Limb (tissue), 2 donors: Measurements from ENCODE around the gene ULK3.

Experiments used
- DNase-seq, 2 donors: peaks; one replicate each; pipeline ENCODE4 v3.0.0-alpha.2; 2016; ENCODE audit errors: extremely low spot score in 2 of 2

Gene ULK3

DNA sequence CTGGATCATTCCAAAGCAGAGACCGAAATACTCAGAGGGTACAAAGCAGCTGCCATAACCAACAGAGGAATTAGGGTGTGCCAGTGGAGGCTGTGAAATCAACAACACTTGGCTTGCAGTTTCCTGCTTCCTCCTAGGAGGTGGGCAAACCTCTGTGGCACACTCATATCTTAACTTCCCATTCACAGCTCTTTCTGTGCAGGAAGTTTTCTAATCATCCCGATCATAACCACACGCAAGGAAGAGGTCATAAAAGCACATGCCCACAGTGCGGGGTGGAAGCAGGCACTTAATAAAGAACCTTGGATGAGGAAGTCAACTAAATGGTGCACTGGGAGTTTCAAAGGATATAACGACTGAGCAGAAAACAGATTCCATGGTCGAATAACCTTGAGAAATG lies 25.1 kb upstream of the ULK3 start:
- DNase-seq: no peak

DNA sequence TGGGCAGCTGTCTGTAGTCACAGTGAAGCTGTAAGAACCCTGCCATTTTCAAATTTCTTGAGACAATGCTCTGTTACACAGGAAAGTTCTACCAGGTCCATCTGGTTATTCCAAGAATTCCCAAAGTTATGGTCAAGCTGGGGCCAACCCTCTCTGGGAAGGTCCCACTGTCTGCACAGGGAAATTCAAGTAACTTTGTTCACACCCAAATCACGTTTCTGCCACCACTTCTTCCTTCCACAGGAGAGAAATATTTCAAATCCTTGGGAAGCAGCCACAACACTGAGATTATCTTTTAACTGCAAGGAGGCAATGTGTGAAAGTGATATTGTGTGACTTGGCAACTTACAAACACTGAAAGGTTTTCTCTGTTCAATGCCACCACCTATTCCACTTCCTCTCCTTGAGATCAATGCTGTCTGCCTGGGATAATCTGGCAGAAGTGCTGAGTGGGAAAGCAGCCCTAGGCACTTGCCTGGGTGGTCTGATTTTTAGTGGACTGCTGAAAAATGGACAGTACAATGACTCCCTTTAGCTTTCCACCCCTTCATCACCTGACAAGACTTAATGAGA lies 24.6 kb upstream of the ULK3 start:
- DNase-seq: no peak

DNA sequence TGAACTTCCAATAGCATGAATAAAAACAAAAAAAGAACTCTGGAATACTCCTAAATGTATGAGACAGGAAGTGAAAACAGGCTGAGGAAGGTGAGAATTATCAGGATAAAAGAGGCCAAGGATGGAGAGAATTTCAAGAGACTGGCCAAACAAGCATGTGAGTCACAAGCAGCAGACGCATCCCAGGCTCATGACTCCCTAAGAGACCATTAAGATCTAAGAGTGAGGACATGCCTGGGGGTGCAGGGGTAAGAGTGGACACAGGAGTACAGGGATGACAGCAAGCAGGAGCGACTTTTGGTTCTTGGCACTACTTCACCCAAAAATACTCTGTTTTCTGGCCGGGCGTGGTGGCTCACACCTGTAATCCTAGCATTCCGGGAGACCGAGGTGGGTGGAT lies 23.1 kb upstream of the ULK3 start:
- DNase-seq: no peak

DNA sequence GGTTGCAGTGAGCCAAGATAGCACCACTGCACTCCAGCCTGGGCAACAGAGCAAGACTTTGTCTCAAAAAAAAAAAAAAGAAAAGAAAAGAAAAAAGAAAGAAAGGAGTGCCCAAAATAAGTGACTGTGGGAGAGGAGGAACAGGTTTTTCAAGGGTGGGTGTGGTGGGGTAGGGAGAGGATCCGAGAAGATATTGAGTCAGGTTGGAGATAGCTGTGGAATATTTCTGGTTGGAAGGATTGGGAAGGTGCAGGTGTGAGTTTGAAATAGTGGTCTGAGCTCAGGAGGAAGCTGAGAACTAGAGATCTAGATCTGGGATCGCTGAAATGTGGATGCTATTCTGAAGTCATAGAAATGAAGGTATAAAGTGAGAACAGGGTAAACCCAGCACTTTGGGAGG lies 22.4 kb upstream of the ULK3 start:
- no peak for DNase-seq

DNA sequence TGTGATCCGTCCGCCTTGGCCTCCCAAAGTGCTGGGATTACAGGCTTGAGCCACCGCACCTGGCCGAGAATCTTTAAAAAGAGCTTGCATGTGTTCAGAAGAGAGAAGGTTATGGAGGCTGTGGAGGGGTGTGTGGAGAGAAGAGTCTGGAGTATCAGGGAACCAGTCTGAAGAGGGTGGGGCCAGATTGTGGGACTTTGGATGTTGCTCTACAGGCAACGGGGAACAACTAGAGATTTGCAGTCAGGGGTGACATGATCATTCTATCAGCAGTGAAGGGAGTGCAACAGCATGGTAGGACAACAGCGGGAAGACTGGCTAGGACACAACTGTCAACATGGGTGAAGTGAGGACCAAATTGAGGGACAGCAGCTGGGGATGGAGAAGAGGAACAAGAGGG lies 21.3 kb upstream of the ULK3 start:
- DNase-seq: no peak

DNA sequence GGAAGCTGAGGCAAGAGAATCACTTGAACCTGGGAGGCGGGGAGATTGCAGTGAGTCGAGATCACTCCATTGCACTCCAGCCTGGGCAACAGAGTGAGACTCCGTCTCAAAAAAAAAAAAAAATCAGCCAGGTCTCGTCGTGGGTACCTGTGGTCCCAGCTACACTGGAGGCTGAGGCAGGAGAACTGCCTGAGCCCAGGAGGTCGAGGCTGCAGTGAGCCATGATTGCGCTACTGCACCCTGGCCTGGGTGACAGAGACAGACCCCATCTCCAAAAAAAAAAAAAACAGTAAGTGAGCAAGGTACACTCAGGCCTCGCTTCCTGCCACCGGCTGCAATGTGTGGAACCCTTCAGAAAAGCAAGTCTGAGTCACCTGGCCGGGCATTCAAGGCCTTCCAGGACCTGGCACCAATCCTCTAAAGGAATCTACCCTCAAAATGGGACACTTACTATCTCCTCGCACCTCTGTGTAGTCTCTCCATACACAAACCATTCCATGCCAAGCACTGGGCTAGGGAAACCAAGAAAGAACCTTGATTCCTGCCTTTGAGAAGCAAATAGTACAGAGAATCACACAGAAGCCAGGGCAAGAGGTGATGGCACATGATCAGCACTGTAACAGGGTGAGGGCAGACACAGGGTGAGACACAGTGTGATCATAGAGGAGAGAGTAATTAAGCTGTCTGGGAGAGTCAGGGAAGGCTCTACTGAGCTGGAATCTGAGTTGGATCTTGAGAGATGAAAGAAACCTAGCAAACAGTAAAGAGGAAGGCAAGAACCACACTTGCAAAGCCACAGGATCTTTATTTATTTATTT lies 20.5 kb upstream of the ULK3 start:
- DNase-seq: no peak

DNA sequence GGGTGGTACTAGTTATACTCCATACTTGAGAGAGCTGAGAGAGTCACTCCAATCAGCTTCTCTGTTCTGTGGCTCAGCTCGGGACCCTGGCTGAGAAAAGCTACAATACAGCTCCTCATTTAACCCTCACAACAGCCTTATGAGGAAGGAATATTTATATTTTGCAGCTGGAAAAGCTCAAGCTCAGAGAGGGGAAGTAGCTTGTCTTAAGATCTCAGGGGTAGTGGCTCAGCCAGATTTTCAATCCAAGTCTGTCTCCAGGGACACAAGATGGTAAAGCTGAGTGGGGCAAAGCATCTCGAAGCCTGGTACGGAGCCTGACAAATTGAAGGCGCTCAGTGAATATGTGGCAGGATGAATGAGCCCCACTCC lies 15.4 kb upstream of the ULK3 start:
- DNase-seq: no peak

DNA sequence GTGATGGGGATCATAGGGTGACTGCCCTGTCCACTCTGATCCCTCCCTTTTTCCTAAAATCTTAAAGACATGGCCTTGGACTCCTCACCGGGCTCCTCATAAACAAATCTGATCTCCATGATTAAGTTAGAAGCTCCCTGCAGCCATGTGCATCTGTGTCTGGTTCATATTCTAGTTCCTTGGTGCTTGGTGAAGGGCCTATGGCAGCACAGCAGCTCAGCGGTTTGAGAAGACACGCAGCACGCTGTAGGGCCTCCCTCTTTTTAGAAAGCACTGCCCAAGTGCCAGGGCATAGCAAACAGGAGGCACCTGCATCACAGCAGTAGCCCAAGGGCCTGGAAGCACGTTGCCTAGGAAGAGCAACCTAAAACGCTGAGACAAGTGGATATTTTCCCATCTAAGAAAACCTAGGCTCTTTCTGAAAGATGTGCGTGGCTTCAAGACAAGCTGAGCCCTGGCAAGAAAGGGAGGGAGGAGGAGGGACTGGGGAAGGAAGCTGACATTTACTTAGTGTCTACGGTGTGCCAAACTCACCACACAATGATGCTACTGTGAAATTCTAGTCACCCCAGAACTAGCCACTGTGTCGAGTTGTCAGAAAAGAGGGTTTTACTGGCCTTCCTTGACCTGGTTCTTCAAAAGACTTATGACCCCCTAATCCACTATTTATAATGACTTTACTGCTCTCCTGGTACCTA lies 14.9 kb upstream of the ULK3 start:
- DNase-seq: no peak

DNA sequence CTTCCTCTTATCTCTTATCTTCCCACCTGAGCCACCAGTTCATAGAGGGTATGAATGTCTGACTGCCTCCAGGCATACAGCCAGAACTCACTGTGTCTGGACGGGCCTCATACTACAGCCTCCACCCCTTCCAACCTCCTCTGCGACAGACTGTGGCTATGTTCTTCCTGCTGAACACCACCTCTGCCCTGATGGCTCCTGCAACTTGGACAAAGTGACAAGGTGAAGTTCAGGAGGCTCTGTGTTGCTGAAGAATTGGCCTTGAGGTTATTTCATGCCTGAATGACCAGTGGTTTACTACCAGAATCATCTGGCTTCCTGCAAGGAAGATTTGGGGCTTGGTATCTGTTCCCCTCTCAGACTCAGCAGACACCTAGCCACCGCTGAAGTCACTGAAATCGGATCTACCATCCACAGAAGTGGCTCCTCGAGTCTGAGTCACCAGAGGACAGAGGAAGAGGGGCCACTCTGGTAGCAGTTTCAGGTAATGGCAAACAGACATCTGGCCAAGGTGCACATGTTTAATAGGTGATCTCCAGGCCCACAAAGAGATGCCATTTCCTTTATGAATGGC lies 14.2 kb upstream of the ULK3 start:
- DNase-seq: no peak

DNA sequence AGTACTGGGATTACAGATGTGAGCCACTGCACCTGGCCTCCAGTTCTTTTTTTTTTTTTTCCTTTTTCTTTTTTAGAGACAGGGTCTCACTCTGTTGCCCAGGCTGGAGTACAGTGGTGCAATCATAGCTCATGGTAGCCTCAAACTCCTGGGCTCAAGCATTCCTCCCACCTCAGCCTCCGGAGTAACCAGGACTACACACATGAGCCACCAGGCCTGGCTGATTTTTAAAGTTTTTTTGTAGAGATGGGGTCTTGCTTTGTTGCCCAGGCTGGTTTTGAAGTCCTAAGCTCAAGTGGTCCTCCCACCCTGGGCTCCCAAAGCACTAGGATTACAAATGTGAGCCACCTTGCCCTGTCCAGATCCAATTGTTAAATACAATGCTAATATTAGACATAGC lies 13.6 kb upstream of the ULK3 start:
- DNase-seq: no peak

DNA sequence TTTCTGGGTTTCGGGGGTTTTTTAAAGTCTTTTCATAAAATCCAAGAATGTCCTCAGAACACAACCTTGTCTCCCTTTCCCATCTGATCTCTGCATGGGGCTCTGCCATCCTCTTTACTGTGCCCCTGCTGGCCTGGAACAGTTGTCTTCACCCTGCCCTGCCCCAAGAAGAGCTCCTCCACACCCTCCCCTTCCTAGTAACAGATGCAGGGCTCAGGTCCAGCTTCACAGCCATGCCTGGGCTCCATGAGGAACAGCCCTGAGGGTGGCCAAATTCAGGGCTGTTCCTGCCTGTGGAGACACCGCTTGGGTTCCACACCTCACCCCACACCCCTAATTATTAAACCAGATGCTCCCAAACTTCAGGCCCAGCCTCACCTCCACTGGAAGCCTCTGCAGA lies 12.9 kb upstream of the ULK3 start:
- DNase-seq: no peak

DNA sequence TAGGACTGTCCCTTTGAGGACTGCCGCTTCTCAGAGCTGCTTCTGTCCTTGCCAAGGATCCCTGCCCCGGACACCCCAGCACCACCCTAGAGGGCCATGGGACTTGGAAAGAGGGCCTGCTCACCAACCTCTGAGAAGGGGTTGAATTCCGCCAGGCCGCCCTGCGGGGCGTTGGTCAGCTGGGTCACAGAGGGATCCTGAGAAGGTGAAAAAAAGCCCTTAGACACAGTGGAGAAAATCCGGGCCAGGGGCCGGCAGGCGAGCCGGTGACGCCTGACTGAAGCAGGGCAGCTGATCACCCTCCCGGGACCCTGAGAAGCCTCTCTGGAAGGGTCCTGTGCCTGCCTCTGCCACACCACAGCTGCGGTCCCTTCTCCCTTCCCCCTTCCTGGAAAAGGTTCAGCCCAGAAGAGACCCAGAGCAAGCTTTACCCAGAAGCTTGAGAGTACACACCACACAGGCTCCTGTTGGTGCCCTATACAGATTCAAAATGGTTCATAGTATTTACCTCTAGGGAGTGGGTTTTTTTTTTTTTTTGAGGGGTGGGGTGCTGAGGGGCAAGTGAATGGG lies 11.6 kb upstream of the ULK3 start:
- no peak for DNase-seq

DNA sequence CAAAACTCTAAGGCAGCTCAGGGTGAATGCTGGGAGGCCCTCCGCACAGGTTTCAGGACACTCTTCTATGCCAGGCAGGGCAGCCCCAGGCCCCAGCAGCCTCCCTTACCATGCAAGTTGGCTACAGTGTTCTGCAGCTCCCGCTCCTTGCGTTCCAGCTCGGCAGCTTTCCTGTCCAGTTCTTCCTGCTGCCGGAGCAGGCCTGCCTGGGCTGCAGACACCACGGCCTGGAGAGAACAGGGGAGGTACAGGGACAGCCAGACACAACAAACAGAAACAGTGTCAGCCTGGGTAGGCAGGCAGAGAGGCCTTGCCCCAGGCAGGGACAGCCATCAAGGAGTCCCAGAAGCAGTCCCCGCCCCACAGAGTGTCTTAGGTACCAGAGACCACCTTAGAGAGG lies 9.0 kb upstream of the ULK3 start:
- no peak for DNase-seq

DNA sequence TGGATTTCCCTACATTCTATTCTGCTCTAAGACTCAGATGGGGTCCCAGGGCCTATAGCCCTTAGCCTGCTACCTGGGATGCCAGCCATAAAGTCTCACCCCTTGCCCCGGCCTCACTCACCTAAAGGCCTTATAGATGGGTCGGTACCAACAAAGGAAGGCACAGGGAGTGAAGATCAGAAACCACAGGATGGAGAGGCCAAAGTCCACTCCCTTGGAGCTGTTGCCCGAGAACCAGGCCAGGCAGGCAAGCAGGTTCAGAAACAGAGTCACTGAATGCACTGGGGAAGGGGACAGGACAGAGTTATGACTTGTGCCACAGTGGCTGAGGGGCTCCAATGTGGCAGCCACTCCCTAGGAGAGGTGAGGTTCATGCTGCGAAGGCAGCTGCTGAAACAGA lies 7.4 kb upstream of the ULK3 start:
- no peak for DNase-seq

DNA sequence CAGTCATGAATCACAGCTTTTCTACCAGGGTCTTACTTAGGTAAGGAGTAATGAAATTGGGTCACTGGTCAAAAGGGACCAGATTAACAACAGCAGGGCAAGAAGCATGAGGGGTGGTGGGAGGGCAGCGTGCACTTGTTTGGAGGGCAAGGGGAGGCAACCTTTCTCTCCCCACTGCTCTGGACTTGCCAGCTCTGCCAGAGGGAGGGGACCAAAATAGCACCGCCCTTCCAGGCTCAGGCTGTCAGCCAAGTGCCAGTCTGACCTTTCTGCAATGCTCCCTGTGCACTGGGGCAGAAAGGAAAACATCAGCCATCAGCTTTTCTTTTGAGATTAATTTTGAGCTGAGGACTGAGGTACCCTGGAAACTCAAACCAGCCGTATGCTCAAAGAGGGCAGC lies 4.5 kb upstream of the ULK3 start:
- no peak for DNase-seq

DNA sequence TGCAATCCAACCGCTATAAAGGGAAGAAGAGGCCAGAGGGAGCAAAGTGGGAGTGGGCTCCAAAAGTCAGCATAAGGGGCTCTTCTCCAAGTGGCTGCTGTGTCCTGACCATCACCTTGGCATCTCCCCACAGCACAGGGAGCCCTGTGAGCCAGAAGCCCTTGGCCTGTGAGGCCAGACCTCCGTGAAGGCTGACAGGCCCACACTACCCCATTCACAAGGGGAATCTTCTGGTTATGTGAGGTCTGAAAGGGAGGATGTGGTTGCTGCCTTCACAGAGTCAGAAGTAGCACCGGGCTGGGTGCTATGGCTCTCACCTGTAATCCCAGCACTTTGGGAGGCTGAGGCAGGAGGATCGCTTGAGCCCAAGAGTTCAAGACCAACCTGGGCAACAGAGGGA lies 2.6 kb upstream of the ULK3 start:
- DNase-seq: no peak

DNA sequence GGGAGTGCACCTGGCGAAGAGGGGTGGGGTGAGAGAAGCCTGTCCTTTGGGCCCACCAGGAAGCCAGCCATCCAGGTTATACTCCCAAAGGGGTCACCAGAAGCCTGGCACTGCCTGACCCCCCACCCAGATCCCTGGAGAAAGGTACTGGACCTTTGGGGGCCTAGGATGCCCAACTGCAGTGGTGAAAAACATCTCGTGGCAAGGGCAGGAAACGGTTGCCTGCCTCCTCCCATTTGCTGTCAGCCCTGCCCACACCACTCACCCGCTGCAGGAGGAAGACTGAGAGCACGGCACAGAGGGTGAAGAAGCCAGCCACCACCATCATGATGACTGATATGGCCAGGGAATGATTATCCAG lies 2.2 kb upstream of the ULK3 start:
- no peak for DNase-seq

DNA sequence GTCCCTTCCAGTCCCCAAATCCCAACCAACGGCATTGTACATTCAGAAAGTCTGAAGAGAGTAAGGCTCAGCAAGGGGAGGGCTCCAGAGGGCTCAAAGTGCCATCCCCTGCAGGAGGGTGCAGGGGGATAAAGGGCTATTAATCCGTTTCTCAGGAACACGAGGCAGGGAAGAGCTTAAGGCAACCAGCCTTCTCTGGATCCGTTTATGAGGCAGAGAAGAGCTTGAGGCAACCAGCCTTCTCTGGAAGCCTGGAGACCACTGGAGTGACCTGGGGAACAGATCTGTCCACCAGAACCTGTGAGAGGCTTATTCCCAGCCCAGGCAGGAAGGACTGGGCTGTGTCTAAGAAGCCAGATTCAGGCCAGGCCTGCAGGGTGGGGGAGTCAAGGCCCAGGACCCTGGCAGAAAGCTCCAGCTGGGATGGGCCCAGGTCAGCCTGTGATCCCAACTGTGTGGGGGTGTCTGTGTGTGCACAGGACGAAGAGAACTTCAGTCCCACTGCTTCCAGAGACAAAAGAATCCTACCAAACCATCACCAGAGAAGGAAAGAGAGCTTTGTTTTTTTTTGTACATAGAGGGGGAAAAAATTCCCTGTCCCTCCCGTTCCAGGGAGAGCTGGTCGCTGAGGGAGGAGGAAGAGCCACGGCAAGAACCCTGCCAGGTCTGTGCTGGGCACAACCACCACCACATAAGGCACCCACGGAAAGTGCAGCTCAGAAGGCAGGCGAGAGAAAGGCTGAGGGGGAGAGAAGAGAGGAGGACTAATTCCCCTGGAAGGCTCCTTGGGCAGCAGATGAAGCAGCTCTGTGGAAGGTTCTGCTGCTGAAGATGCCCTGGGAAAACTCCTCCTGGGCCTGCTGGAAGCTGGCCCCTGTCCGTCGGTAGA lies 1.6 kb upstream of the ULK3 start:
- no peak for DNase-seq

DNA sequence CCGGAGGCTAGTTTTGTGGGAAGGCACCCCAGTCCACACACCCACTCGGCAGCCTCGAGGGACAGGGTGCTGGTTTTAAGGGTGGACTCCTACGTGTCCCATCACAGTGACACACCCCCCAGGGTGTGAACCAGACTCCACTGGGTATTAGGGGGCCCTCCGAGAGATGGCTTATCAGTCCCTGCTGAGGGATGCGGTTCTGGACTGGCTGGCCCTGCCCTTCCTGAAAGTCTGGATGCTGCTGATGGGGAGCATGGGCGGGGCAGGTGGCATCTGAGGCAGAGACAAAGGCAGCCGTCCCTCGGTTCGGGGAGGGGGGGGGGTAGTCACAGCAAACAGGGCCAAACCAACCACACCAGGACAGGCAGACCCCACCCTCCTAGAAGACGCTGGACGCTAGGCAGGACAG lies 939 bp upstream of the ULK3 start:
- DNase-seq: no peak

DNA sequence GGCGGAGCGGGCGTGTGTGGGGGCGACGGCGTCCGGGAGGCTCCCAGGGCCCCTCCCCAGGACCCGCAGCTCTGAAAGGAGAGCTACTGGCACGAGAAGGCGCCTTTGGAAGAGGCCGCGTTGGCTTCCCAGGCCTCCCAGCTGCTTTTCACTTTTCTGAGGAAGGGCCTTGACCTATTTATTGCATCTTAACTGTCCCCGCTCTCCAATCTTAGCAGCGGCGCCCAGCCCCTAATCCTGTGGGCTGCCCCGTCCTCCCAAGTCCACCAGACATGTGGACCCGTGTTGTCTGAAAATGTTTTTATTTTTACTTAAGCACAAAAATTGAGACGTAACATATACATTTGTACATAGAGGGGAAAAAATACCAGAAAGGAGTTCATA lies 481 bp upstream of the ULK3 start:
- no peak for DNase-seq

DNA sequence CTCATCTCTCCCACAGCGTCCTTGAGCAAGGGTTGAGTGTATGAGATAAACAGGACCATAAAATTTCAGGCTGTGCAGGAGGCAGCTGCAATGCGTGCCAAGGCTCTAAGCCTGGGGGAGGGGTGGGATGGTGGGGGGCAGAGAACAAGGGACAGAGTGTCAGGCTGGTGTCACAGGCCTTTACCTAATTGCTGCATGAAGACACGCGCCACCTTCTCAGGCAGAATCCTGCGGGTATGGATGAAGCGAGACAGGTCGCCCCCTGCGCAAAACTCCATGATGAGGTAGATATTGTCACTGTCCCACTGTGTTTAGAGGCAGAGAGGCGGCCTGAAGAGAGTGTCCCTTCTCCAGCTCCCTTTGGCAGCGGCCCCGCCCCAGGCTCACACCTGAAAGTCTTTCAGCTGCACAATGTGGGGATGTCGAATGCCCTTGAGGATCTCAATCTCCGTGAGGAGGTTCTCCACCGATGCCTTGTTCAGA lies 1.0 kb downstream of the ULK3 start:
- DNase-seq: no peak
